Activated T-cell treated with anti-CD3 and anti-CD28 coated beads, Interleukin-2, amount 50 U/mL, for 48 hours (primary cell): ENCODE results near the gene RGN.
"Not testable (repeated sequence)": the region's sequence is repeated elsewhere in the genome, so short reads cannot be mapped to it uniquely, and the experiment has no call there.

Source experiments
- DNase-seq, 2 experiments: peaks; one replicate each; pipeline ENCODE4 v3.0.0-alpha.2; 2020

Gene RGN

GRCh38 chrX:47124466-47124865 lies 46.2 kb downstream of the RGN start:
- DNase-seq: not testable (repeated sequence)

- DNase-seq: peak; percentile 93 to 94
These were observed 51.1 kb downstream of the RGN start for GRCh38 chrX:47129157-47129898.

GRCh38 chrX:47129899-47130358 lies 51.7 kb downstream of the RGN start:
- no peak for DNase-seq

GRCh38 chrX:47133493-47133892 lies 55.2 kb downstream of the RGN start:
- no peak for DNase-seq

GRCh38 chrX:47135650-47136049 lies 57.4 kb downstream of the RGN start:
- not testable (repeated sequence) for DNase-seq

GRCh38 chrX:47138171-47138570 lies 59.9 kb downstream of the RGN start:
- DNase-seq: no peak
